Stimulated activated naive CD8-positive, alpha-beta T cell treated with anti-CD3 and anti-CD28 coated beads, Interleukin-15, Interleukin-2, amounts not matched to agents 100 ng/mL and 50 ng/mL, for 24 hours (primary cell): ENCODE data around the gene PRAMEF18.
"Not testable (repeated sequence)": the region's sequence is repeated elsewhere in the genome, so short reads cannot be mapped to it uniquely, and the experiment has no call there.

Experiments
- H3K27ac Mint-ChIP-seq: one replicate; pipeline ENCODE4 v1.8.0; 2021; ENCODE audit warnings: mild to moderate bottlenecking, mixed read lengths
- H3K27me3 Mint-ChIP-seq: one replicate; pipeline ENCODE4 v1.8.0; 2021; ENCODE audit warnings: mixed read lengths
- H3K36me3 Mint-ChIP-seq: one replicate; pipeline ENCODE4 v1.8.0; 2021; ENCODE audit warnings: low read depth, mixed read lengths
- H3K4me1 Mint-ChIP-seq: one replicate; pipeline ENCODE4 v1.8.0; 2021; ENCODE audit warnings: low read depth, mixed read lengths
- H3K4me3 Mint-ChIP-seq: one replicate; pipeline ENCODE4 v1.8.0; 2021; ENCODE audit warnings: mild to moderate bottlenecking, mixed read lengths
- H3K9me3 Mint-ChIP-seq: one replicate; pipeline ENCODE4 v1.8.0; 2021; ENCODE audit warnings: mixed read lengths

Gene PRAMEF18

GRCh38 chr1:13227271-13228055 lies 1.5 kb upstream of the PRAMEF18 start:
- H3K4me1 Mint-ChIP-seq, H3K27ac Mint-ChIP-seq, H3K36me3 Mint-ChIP-seq, H3K9me3 Mint-ChIP-seq, H3K27me3 Mint-ChIP-seq, H3K4me3 Mint-ChIP-seq: not testable (repeated sequence)

DNA sequence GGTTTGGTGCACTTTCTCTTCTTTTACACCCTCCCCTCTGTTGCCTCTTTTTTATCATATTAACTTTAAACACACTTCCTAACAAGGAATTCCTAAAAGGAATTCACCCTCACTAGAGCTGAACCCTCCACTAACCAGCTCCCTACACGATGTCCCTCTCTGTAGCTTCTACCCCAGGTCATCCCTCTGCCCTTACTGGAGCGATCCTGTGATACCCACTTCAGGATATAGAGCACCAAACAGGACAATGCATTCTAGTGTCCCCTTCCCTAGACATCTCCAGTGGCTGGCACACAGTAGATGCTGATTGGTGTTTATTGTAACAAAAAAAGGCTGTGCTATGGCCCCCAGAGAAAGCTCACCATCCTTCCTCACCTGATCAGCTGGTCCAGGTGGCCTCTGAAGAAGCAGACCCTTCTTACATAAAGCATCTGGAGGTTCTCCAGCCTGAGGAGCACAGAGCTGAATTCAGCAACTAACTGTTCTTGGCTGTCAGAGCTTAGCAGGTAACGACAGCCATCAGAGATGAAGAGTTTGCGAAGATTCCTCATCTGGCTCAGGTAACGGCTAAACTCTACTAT lies 1.4 kb downstream of the PRAMEF18 start:
- Mint-ChIP-seq H3K27me3 (no peaks in the 10 kb centered on the region), H3K4me1 (no peaks in the 10 kb centered on the region), H3K9me3 (no peaks in the 10 kb centered on the region), H3K27ac (no peak overlapping the region), H3K4me3 (no peak overlapping the region), H3K36me3 (no peaks in the 10 kb centered on the region)

- not testable (repeated sequence) for H3K9me3 Mint-ChIP-seq, H3K27ac Mint-ChIP-seq, H3K27me3 Mint-ChIP-seq, H3K4me3 Mint-ChIP-seq, H3K36me3 Mint-ChIP-seq, H3K4me1 Mint-ChIP-seq
Measured at GRCh38 chr1:13222788-13223187, 3.2 kb downstream of the PRAMEF18 start.

GRCh38 chr1:13219203-13219602 lies 6.8 kb downstream of the PRAMEF18 start:
- not testable (repeated sequence) for H3K9me3 Mint-ChIP-seq, H3K4me3 Mint-ChIP-seq, H3K27ac Mint-ChIP-seq, H3K4me1 Mint-ChIP-seq, H3K27me3 Mint-ChIP-seq, H3K36me3 Mint-ChIP-seq

DNA sequence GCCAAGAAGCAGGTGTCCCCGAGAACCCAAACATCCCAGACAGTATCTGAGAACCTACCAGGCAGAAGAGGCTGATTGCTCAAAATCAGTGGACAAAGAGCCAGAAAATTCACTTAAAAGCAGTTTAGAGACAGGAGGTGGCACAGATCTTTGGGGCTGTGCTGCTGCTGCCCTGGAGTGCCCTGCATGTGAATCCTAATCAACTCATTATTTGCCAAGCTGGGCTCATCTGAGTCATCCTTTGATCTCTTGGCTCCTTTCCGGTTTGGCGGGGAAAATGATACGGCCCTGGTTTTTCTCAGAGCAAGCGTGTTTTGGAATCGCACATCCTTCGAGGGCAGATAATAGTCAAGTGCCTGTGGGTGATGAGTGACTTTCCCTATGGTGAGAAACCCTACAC lies 9.3 kb downstream of the PRAMEF18 start:
- not testable (repeated sequence) for H3K4me3 Mint-ChIP-seq, H3K27me3 Mint-ChIP-seq, H3K27ac Mint-ChIP-seq, H3K9me3 Mint-ChIP-seq, H3K36me3 Mint-ChIP-seq, H3K4me1 Mint-ChIP-seq

- not testable (repeated sequence) for H3K4me1 Mint-ChIP-seq, H3K4me3 Mint-ChIP-seq, H3K27me3 Mint-ChIP-seq, H3K36me3 Mint-ChIP-seq, H3K27ac Mint-ChIP-seq, H3K9me3 Mint-ChIP-seq
Measured at GRCh38 chr1:13208712-13209111, 17.2 kb downstream of the PRAMEF18 start.

- not testable (repeated sequence) for H3K4me1 Mint-ChIP-seq, H3K27me3 Mint-ChIP-seq, H3K36me3 Mint-ChIP-seq, H3K4me3 Mint-ChIP-seq, H3K27ac Mint-ChIP-seq, H3K9me3 Mint-ChIP-seq
Measured at GRCh38 chr1:13201309-13201708, 24.6 kb downstream of the PRAMEF18 start, which contains the start of gene PRAMEF13. PRAMEF13 (minus strand) TSS chr1:13201409; CDS start chr1:13199589, 1,820 bp downstream.
